Panc1 (cell line): ENCODE data around the gene SRP68.

ENCODE experiments used
- POLR2AphosphoS5 ChIP-seq: IDR thresholded peaks from 2 replicates; pipeline ENCODE4 v1.6.1; 2012; ENCODE audit warnings: mild to moderate bottlenecking, low read depth, low read length, moderate library complexity
- TF ChIP-seq, protein P1 (sequence below): fragments of 450-650 bp; IDR thresholded peaks from 2 replicates; pipeline ENCODE4 v1.5.1; 2017; ENCODE audit warnings: mild to moderate bottlenecking

DNA sequence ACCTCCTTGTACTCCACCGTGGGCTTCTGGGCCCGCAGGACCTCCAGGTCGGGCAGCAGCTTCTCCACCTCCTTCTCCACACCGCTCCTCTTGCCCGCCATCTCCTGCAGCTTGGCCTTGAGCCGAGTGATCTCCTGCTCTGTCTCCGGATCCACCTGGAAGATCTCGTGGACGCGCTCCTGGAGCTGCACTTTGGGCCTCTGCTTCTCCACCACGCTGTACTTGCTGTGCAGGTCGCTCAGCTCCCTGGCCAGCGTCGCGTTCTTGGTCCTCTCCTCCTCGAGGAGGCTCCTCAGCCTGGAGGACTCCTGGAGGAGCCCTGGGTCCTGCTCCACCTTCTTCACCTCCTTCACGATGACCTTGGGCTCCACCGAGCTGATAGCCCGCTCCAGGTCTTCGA, 62.9 kb downstream of the SRP68 start:
- TF ChIP-seq, protein P1, sequence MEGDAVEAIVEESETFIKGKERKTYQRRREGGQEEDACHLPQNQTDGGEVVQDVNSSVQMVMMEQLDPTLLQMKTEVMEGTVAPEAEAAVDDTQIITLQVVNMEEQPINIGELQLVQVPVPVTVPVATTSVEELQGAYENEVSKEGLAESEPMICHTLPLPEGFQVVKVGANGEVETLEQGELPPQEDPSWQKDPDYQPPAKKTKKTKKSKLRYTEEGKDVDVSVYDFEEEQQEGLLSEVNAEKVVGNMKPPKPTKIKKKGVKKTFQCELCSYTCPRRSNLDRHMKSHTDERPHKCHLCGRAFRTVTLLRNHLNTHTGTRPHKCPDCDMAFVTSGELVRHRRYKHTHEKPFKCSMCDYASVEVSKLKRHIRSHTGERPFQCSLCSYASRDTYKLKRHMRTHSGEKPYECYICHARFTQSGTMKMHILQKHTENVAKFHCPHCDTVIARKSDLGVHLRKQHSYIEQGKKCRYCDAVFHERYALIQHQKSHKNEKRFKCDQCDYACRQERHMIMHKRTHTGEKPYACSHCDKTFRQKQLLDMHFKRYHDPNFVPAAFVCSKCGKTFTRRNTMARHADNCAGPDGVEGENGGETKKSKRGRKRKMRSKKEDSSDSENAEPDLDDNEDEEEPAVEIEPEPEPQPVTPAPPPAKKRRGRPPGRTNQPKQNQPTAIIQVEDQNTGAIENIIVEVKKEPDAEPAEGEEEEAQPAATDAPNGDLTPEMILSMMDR, result no peak
- no peak for TF ChIP-seq POLR2AphosphoS5
